ENCODE results near the gene CARS2.

CARS2 gene

GRCh38 chr13:110639935-110640334 lies 66.0 kb downstream of the CARS2 start:
- no peak overlapping the region for H3K4me3 ChIP-seq (ENCODE audit: control insufficient read depth, low read depth, low read length)
- TF ChIP-seq CTCF (IDR thresholded peaks at IDR 0.05; ENCODE audit: control insufficient read depth, insufficient read depth, low read depth, low read length, missing control alignments): no peak
- no peak for DNase-seq (ENCODE audit: low read depth)

DNA sequence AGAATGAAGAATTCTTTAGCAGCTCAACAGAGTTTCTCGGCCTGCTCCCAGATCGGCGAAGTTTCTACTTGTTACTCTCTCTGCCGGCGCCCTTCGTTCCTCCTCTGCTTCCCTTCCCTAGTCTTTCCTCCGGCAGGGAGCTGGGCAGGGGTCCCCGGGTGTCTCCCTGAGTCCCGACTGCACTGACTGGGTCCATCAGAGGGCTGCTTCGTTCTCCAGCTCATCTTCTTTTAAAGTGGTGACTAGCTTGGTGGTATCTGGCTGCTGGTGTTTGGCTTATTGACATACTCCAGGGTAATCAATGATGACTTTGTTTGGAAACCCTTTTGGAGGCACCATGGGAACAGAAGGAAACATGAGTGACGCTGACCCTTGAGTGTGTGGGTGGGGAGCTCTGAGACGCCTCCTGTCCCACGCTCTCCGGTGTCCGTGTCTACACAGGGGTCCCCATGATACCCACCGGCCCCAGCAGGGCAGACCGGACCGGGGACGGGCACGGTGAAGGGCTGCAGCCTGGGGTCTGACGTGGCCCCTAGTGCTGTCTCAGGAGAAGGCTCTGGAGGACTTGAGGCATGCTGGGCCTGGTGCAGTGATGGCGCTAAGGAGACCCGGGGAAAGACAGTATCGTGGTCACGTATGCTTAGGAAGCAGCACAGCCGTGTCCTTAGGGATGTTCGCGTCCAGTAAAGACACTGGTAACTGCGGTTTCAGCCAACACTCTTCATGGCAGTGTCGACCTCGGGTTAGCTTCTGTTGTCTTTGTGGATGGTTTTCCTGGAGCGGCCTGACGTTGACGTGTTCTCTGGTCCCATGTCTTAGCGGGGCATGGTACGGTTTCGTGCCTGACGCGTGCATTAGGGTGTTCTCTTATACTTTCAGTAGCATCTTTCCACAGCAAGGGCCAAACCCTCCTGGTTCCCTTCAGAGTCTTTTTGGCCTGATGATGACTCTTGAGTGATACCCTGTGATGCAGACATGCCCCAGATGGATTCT lies 66.8 kb downstream of the CARS2 start:
- no peak for TF ChIP-seq CTCF (IDR thresholded peaks at IDR 0.05; ENCODE audit: control insufficient read depth, insufficient read depth, low read depth, low read length, missing control alignments)
- H3K4me3 ChIP-seq (ENCODE audit: control insufficient read depth, low read depth, low read length): no peak overlapping the region
- DNase-seq (ENCODE audit: low read depth): no peak

DNA sequence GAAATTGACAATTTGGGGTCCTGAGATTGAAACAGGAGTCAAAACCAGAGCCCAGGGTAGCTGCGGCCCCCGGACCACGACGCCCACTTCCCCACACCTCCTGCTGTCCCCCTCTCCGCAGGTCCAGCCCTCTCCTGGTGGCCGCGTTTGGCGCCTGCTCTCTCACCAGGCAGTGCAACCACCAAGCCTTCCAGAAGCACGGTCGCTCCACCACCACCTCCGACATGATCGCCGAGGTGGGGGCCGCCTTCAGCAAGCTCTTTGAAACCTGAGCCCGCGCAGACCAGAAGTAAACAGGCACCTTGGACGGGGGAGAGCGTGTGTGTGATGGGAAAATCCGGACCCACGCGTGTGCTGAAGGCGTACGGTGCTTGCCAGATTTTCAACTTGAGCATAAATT lies 67.7 kb downstream of the CARS2 start:
- no peak overlapping the region for H3K4me3 ChIP-seq (ENCODE audit: control insufficient read depth, low read depth, low read length)
- TF ChIP-seq CTCF (IDR thresholded peaks at IDR 0.05; ENCODE audit: control insufficient read depth, insufficient read depth, low read depth, low read length, missing control alignments): no peak
- DNase-seq (ENCODE audit: low read depth): no peak

DNA sequence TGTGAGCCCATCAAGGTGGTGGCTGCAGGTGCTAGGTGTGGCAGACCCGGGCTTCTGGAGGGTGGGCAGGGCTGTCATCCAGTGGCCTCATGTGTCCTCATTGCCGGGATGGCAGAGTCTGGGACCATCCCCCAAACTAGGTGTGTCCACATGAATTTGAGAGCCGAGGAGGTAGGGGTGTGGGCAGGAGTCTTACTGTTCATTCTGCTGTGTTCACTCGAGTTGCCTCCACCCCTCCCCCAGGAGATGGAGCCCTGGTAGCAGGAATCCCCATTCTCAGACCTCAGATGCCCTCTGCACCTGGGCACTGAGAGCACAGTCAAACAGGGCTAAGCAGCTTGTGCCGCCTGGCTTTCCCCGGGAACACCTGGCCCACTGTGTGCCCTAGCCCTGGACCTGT lies 68.2 kb downstream of the CARS2 start:
- H3K4me3 ChIP-seq (ENCODE audit: control insufficient read depth, low read depth, low read length): no peak overlapping the region
- DNase-seq (ENCODE audit: low read depth): no peak
- no peak for TF ChIP-seq CTCF (IDR thresholded peaks at IDR 0.05; ENCODE audit: control insufficient read depth, insufficient read depth, low read depth, low read length, missing control alignments)

DNA sequence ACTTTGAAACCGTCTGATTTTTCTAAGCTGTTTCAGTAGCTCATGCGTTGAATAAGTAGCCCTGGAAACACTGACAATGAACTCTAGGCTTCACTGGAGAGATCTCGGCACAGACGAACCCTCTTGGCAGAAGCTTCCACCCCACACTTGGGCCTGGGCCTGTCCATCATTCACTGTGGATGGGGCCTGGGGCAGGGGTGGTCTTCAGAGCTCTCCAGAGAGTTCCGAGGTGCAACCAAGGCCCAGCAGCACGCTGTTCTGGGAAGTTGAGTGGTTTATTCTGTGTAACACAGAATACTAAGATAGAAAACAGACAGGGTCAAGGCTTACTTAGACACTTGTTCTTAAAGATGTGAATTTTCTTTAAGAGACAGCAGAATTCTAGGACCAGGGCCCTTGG lies 68.6 kb downstream of the CARS2 start:
- no peak for TF ChIP-seq CTCF (IDR thresholded peaks at IDR 0.05; ENCODE audit: control insufficient read depth, insufficient read depth, low read depth, low read length, missing control alignments)
- no peak overlapping the region for H3K4me3 ChIP-seq (ENCODE audit: control insufficient read depth, low read depth, low read length)
- no peak for DNase-seq (ENCODE audit: low read depth)

DNA sequence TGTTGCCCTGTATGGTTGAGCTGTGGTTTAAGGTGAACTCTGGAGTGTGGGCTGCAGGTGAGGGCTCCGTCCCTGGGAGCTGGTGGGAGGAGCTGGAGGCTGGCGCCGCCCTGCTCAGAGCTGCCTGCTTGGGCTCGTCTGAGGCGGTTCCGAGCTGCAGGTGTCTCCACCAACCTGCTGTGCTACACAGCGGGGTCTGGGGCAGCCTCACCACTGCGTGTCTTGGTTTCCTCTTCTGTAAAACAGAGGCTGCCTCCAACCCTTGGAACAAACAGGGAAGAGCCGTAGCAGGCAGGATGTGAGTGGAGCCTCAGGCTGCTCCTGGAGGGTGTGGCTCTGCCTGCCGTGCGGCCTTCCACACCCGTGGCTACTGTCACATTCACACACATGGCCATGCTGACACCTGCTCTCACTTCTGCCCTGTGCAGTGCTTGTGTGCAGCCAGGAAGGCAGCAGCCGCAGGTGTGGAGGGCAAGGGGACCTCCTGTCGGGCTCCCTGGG lies 69.2 kb downstream of the CARS2 start:
- no peak for TF ChIP-seq CTCF (IDR thresholded peaks at IDR 0.05; ENCODE audit: control insufficient read depth, insufficient read depth, low read depth, low read length, missing control alignments)
- no peak overlapping the region for H3K4me3 ChIP-seq (ENCODE audit: control insufficient read depth, low read depth, low read length)
- no peak for DNase-seq (ENCODE audit: low read depth)

Measured in AG09309 (cell line).